Thoracic aorta (tissue), 2 donors: ENCODE results near the gene ITIH3. TPM values are rescaled to one million over a fixed set of nuclear protein-coding genes. Genes with fewer than 3 reads are reported as not detected.

Source experiments
- ATAC-seq: fragments of 150-250 bp; one replicate; pipeline ENCODE4 v1.8.0; 2017; ENCODE audit warnings: low read depth; ENCODE audit not compliant: insufficient number of reproducible peaks, low FRiP score
- DNase-seq: peaks from one replicate; pipeline ENCODE4 v3.0.0-alpha.2; 2020; ENCODE audit warnings: low spot score
- H3K27ac ChIP-seq, 2 donors: fragments of 200-600 bp; sonication (generic); 1 replicate in 1 of 2; 2 replicates in 1 of 2; pipeline ENCODE4 v1.5.1; 2016; ENCODE audit warnings: mild to moderate bottlenecking in 2 of 2, moderate library complexity in 2 of 2
- H3K27me3 ChIP-seq: fragments of 200-600 bp; sonication (generic); replicated peaks from 2 replicates; pipeline ENCODE4 v1.6.0; 2016; ENCODE audit warnings: mild to moderate bottlenecking; ENCODE audit not compliant: insufficient read depth
- H3K36me3 ChIP-seq: fragments of 200-600 bp; sonication (generic); one replicate; pipeline ENCODE4 v1.5.1; 2016
- H3K4me1 ChIP-seq, 2 donors: fragments of 200-600 bp; sonication (generic); 1 replicate in 1 of 2; 2 replicates in 1 of 2; pipeline versions ENCODE4 v1.5.1 to v1.6.0; 2016; ENCODE audit warnings: low read depth in 2 of 2, mild to moderate bottlenecking in 1 of 2; ENCODE audit not compliant: control insufficient read depth in 1 of 2
- H3K4me3 ChIP-seq: fragments of 200-600 bp; sonication (generic); 2 replicates; pipeline ENCODE4 v1.5.1; 2016; ENCODE audit warnings: mild to moderate bottlenecking
- H3K9me3 ChIP-seq: fragments of 200-600 bp; sonication (generic); 2 replicates; pipeline ENCODE4 v1.5.1; 2016
- total RNA-seq, 2 donors: library from RNA; depleted of rRNA; stranded (reverse); fragments of >200 nt; gene quantifications; one replicate each; pipeline versions ENCODE4 v1.1.0 to v1.2.3, GENCODE V29; 2016
- TF ChIP-seq, protein P1 (sequence below): fragments of 200-600 bp; sonication (generic); IDR thresholded peaks from one replicate; pipeline ENCODE4 v1.5.1; 2019; ENCODE audit warnings: antibody characterized with exemption

Gene ITIH3
- total RNA-seq, 2 donors from 2014 or later: 2.6 to 14.2 TPM

DNA sequence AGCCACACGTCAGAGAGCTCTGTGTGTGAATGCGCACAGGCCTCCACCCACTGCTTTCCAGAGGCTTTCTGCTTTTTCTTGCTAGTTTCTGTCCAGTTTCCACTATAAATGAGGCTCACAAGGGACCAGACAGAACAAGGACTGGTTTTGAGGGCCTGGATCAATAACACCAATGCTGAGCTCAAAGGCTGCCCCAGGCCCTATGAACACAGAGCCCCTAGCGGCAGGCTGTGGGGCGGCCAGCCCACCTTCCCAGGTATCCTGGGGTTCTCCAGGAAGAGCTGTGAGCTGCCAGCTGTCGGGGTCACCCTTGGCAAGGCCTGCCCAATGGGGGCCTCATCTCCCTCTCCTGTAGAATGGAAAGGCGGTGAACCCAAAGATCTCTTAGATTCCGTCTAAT is 2.2 kb upstream of the ITIH3 start:
- Histone ChIP-seq H3K27me3 (no peaks in the 10 kb centered on the region), H3K27ac (no peak overlapping the region), H3K36me3 (no peaks in the 10 kb centered on the region), H3K9me3 (no peaks in the 10 kb centered on the region), H3K4me1 (no peaks in the 10 kb centered on the region), H3K4me3 (no peak overlapping the region)
- ATAC-seq (no peak), DNase-seq (no peak)
- TF ChIP-seq, protein P1, sequence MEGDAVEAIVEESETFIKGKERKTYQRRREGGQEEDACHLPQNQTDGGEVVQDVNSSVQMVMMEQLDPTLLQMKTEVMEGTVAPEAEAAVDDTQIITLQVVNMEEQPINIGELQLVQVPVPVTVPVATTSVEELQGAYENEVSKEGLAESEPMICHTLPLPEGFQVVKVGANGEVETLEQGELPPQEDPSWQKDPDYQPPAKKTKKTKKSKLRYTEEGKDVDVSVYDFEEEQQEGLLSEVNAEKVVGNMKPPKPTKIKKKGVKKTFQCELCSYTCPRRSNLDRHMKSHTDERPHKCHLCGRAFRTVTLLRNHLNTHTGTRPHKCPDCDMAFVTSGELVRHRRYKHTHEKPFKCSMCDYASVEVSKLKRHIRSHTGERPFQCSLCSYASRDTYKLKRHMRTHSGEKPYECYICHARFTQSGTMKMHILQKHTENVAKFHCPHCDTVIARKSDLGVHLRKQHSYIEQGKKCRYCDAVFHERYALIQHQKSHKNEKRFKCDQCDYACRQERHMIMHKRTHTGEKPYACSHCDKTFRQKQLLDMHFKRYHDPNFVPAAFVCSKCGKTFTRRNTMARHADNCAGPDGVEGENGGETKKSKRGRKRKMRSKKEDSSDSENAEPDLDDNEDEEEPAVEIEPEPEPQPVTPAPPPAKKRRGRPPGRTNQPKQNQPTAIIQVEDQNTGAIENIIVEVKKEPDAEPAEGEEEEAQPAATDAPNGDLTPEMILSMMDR: no peak

DNA sequence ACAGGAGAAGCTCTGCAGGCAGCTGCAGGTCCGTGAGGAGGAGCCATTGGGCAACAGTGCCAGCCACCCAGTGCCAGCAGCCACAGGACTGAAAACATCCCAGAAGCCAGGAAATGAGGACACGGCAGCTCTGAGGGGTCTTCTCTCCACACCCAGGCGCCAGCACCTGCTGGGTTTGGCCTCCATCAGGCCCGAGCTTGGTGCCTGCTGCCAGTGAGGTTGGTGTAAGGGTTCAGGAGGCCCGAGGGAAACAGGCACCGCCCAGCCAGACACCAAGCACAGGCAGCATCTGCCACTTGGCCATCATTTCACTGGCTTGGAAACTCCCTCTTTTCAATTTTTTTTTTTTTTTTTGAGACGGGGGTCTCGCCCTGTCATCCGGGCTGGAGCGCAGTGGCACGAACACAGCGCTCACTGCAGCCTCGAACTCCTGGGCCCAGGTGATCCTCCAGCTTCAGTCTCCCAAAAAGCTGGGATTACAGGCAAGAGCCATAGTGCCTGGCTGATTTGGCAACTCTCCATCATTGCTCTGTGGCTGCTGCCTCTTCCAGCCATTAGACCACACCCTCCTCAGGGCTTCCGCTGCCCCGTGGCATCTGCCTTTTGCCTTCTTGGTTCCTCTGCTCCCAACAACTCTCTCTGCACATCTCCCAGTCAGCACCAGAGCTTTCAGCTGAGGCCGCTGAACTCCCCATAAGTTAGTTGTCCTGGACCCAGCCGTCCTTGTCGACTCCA is 1.5 kb upstream of the ITIH3 start:
- no peaks in the 10 kb centered on the region for H3K9me3 ChIP-seq
- H3K36me3 ChIP-seq: no peaks in the 10 kb centered on the region
- no peak for DNase-seq
- H3K27me3 ChIP-seq: no peaks in the 10 kb centered on the region
- H3K27ac ChIP-seq: no peak overlapping the region
- no peak overlapping the region for H3K4me3 ChIP-seq
- no peak for ATAC-seq
- TF ChIP-seq, protein P1: no peak
- H3K4me1 ChIP-seq: peaks cover 0 to under 1% of the 10 kb centered on the region in 2 donors

DNA sequence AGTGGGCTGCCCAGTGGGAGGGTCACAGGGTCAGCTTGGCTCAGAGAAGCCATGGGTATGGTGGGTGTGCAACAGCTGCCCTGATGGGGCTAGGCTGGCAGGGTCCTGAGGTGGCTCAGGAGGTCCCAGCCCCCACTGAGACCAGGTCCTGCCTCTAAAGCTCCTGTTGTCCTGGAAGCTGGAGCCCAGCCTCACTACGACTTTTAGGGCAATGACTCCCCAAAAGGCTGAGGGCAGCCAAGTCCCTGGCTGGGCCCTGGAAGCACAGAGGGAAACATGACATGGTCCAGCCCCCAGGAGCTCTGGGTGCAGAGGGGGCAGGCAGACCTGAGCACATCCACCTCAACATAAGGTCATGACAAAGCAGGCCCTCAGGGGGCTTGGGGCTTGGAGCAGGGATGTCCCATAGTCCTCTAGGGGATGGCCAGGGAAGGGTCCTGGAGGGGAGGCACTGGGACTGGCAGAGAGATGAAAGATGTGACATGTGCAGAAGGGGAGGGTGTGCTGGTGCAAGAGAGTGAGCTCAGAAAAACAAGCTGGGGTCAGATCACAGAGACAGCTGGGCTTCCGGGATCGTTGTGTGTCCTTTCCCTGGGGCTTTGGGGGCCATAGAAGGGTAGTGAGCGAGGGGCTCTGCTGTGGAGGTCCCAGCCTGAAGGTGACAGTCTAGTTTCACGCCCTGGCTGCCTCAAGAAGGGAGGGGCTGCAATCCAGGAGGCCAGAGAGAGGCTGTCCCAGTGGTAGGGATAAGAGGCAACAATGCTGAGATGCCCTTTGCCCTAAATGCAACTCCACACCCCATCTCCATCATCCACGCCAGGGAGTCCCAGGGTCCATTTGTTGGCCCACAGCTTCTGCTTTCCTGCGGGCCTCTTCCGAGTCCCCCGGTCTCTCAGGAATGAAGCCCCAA is 639 bp upstream of the ITIH3 start:
- no peak for ATAC-seq
- Histone ChIP-seq H3K36me3 (no peaks in the 10 kb centered on the region), H3K27ac (no peak overlapping the region), H3K4me1 (peaks cover 0 to 9% of the 10 kb centered on the region in 2 donors), H3K4me3 (no peak overlapping the region), H3K27me3 (no peaks in the 10 kb centered on the region), H3K9me3 (no peaks in the 10 kb centered on the region)
- TF ChIP-seq, protein P1: no peak
- DNase-seq: no peak

DNA sequence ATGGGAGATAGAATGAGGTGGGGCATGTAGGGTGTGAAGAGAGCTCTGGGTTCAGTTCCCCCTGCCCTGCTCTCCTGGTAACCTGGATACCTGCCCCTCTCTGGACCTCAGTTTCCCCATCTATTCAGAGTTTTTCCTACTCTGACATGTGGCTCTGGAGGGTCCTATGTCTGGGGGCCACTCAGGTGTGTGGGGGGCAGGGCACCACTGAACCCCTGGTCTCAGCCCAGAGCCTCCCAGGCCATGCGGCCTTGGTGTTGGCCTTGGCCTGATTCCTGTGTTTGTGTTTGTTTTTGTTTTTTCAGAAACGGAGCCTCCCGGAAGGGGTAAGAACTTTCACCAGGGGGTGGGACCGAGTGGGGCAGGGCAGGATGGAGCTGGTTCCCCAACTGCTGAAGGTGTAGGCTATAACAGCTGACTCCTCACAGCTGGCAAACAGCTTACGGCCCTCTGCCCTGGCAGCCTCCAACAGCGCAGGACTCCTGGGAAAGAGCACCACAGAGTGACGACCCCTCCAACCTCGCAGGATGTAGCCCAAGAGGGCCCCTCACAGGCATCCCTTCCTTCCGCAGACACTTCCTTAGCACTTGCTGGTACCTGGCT is 803 bp downstream of the ITIH3 start:
- TF ChIP-seq, protein P1: no peak
- H3K4me1 ChIP-seq: peaks cover 0 to 9% of the 10 kb centered on the region in 2 donors
- no peak for ATAC-seq
- no peaks in the 10 kb centered on the region for H3K9me3 ChIP-seq
- no peak overlapping the region for H3K4me3 ChIP-seq
- no peak overlapping the region for H3K27ac ChIP-seq
- H3K36me3 ChIP-seq: no peaks in the 10 kb centered on the region
- DNase-seq: no peak
- H3K27me3 ChIP-seq: no peaks in the 10 kb centered on the region

DNA sequence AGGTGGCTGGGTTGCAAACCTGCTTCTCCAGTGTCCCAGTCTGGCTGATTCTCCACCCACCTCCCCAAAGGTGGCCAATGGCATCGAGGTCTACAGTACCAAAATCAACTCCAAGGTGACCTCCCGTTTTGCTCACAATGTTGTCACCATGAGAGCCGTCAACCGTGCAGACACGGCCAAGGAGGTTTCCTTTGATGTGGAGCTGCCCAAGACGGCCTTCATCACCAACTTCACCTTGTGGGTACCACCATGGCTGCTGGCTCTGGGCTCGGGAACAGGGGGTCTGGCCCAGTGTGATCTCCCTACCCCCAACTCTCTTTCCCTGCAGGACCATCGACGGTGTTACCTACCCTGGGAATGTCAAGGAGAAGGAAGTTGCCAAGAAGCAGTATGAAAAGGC is 1.8 kb downstream of the ITIH3 start:
- Histone ChIP-seq H3K4me3 (no peak overlapping the region), H3K36me3 (no peaks in the 10 kb centered on the region), H3K27me3 (no peaks in the 10 kb centered on the region), H3K4me1 (peaks cover 0 to 9% of the 10 kb centered on the region in 2 donors), H3K9me3 (no peaks in the 10 kb centered on the region), H3K27ac (no peak overlapping the region)
- ATAC-seq (no peak), DNase-seq (no peak)
- TF ChIP-seq, protein P1: no peak
